ENCODE data around the gene PCNX1.
"Not testable (repeated sequence)": the region's sequence is repeated elsewhere in the genome, so short reads cannot be mapped to it uniquely, and the experiment has no call there.

The PCNX1 gene

GRCh38 chr14:70916300-70916699 lies 9.0 kb downstream of the PCNX1 start:
- H3K4me3 ChIP-seq (ENCODE audit: low read length) = no peak overlapping the region
- no peak for TF ChIP-seq ZNF274 (IDR thresholded peaks at IDR 0.05; ENCODE audit: low read depth, low read length)

GRCh38 chr14:70916799-70917198 lies 9.5 kb downstream of the PCNX1 start:
- H3K4me3 ChIP-seq (ENCODE audit: low read length) = no peak overlapping the region

GRCh38 chr14:70917633-70918032 lies 10.4 kb downstream of the PCNX1 start:
- no peak for TF ChIP-seq ZNF274 (IDR thresholded peaks at IDR 0.05; ENCODE audit: low read depth, low read length)
- no peak overlapping the region for H3K4me3 ChIP-seq (ENCODE audit: low read length)

More at GRCh38 chr14:70916799-70917198, 9.5 kb downstream of the PCNX1 start:
- TF ChIP-seq ZNF274 (IDR thresholded peaks at IDR 0.05; ENCODE audit: low read depth, low read length) = no peak

- TF ChIP-seq ZNF274 (IDR thresholded peaks at IDR 0.05; ENCODE audit: low read depth, low read length) = no peak
- H3K4me3 ChIP-seq (ENCODE audit: low read length) = no peak overlapping the region
Measured at GRCh38 chr14:70919774-70920173, 12.5 kb downstream of the PCNX1 start.

- TF ChIP-seq ZNF274 (IDR thresholded peaks at IDR 0.05; ENCODE audit: low read depth, low read length) = no peak
- H3K4me3 ChIP-seq (ENCODE audit: low read length) = no peak overlapping the region
Measured at GRCh38 chr14:70920608-70921007, 13.3 kb downstream of the PCNX1 start.

- no peak for TF ChIP-seq ZNF274 (IDR thresholded peaks at IDR 0.05; ENCODE audit: low read depth, low read length)
- no peak overlapping the region for H3K4me3 ChIP-seq (ENCODE audit: low read length)
Measured at GRCh38 chr14:70921669-70922068, 14.4 kb downstream of the PCNX1 start.

- no peak for TF ChIP-seq ZNF274 (IDR thresholded peaks at IDR 0.05; ENCODE audit: low read depth, low read length)
- H3K4me3 ChIP-seq (ENCODE audit: low read length) = no peak overlapping the region
Measured at GRCh38 chr14:70924521-70924920, 17.3 kb downstream of the PCNX1 start.

- H3K4me3 ChIP-seq (ENCODE audit: low read length) = no peak overlapping the region
- TF ChIP-seq ZNF274 (IDR thresholded peaks at IDR 0.05; ENCODE audit: low read depth, low read length) = no peak
Measured at GRCh38 chr14:70926235-70926830, 19.1 kb downstream of the PCNX1 start.

- H3K4me3 ChIP-seq (ENCODE audit: low read length) = no peak overlapping the region
- TF ChIP-seq ZNF274 (IDR thresholded peaks at IDR 0.05; ENCODE audit: low read depth, low read length) = no peak
Measured at GRCh38 chr14:70931008-70931407, 23.7 kb downstream of the PCNX1 start.

GRCh38 chr14:70934084-70934483 lies 26.8 kb downstream of the PCNX1 start:
- no peak overlapping the region for H3K4me3 ChIP-seq (ENCODE audit: low read length)
- no peak for TF ChIP-seq ZNF274 (IDR thresholded peaks at IDR 0.05; ENCODE audit: low read depth, low read length)

GRCh38 chr14:70934502-70935134 lies 27.4 kb downstream of the PCNX1 start:
- H3K4me3 ChIP-seq (ENCODE audit: low read length) = no peak overlapping the region
- TF ChIP-seq ZNF274 (IDR thresholded peaks at IDR 0.05; ENCODE audit: low read depth, low read length) = no peak

- TF ChIP-seq ZNF274 (IDR thresholded peaks at IDR 0.05; ENCODE audit: low read depth, low read length) = no peak
Measured at GRCh38 chr14:70935135-70935534, 27.9 kb downstream of the PCNX1 start.

GRCh38 chr14:70939693-70940092 lies 32.4 kb downstream of the PCNX1 start:
- not testable (repeated sequence) for H3K4me3 ChIP-seq (ENCODE audit: low read length)

More at GRCh38 chr14:70935135-70935534, 27.9 kb downstream of the PCNX1 start:
- peak overlapping the region; percentile 64 for H3K4me3 ChIP-seq (ENCODE audit: low read length)

GRCh38 chr14:70941637-70942341 lies 34.5 kb downstream of the PCNX1 start:
- H3K4me3 ChIP-seq (ENCODE audit: low read length) = not testable (repeated sequence)

GRCh38 chr14:70942342-70942706 lies 35.1 kb downstream of the PCNX1 start:
- no peak overlapping the region for H3K4me3 ChIP-seq (ENCODE audit: low read length)
- TF ChIP-seq ZNF274 (IDR thresholded peaks at IDR 0.05; ENCODE audit: low read depth, low read length) = no peak

GRCh38 chr14:70942721-70943120 lies 35.5 kb downstream of the PCNX1 start:
- H3K4me3 ChIP-seq (ENCODE audit: low read length) = not testable (repeated sequence)
